Inflammatory macrophage (primary cell): ENCODE results near the gene UBE2Q2.
"Not testable (repeated sequence)": the region's sequence is repeated elsewhere in the genome, so short reads cannot be mapped to it uniquely, and the experiment has no call there.

Experiments used
- DNase-seq, 2 donors: peaks; one replicate each; pipeline ENCODE4 v3.0.0-alpha.2; 2020 to 2022

The UBE2Q2 gene

DNA sequence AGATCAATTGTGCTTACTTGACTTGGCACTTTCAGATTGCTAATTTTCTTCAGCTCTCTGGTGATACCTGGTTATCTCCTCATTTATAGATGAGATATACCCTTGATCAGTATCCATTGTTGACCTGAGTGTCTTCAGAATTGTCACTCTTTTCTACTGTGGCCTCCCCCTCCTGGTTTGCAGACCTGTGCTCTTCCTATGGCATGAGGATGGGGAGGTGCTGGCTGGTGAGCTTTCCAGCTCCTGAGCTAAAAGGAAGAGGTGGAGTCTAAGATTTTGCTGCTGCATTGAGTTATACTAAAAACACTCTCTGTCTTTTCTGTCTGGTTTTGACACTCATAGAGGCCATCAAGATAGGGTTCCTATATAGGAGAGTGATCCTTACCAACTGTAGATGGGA lies 23.7 kb downstream of the UBE2Q2 start:
- no peak for DNase-seq

DNA sequence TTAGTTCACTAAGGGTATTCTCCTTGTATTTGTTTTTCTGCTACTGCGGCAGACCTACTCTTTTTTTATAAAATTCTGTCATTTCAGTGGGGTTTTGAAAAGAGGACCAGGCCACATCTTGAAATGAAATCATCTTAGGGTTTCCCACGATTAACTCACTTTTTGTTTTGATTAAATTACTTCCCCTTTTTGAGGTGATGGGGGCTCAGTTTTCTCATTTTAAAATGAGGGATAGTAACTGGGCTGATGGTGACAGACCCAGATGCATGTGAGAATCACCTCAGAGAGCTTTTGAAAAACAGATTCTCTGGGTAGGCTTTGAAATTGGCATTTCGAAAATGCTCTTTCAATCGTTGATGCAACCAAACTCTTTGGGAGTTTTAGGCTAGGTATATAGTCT lies 24.2 kb downstream of the UBE2Q2 start:
- DNase-seq, result no peak

DNA sequence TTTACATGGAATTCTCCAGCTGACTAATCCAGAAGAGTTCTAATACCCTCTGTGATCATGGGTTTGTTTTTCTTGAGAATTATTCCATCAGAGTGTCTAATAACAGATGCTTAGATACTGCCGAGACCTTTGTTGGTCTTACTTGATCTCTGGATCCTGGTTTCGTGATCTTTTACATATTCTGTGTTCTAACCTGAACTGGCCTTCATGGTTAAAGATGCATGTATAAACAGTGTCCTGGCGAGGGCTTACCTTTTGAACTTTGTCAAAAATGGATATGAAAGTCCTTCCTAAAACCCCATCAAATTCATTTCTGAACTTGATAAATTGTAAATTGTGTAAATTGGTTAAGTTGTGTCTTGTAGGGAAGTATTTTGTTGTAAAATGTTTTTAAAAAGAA lies 24.8 kb downstream of the UBE2Q2 start:
- no peak for DNase-seq

DNA sequence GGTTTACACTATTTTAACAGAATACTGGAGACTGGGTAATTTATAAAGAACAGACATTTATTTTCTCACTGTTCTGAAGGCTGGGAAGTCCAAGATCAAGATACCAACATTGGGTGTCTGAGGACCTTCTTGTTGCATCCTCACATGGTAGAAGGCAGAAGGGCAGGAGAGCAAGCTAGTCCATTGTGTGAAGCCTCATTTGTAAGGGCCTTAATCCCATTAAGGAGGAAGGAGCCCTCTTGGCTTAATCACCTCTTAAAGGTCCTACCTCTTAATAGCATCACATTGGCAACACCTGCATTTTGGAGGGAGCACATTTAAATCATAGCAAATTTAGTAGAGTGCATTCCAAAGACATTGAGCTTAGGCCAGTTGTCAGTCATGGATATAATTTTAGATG lies 26.2 kb downstream of the UBE2Q2 start:
- no peak for DNase-seq

DNA sequence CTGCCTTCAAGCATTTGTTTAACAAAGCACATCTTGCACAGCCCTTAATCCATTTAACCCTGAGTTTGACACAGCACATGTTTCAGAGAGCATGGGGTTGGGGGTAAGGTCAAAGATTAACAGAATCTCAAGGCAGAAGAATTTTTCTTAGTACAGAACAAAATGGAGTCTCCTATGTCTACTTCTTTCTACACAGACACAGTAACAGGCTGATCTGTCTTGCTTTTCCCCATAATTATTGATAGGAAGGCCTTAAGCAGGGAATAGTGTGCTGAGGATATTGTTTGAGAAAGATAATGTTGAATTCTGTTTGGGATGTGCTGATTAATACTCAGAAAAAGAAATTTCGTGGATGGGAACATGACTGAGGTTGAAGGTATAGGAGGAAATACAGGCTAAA lies 28.3 kb downstream of the UBE2Q2 start:
- DNase-seq, result not testable (repeated sequence)

DNA sequence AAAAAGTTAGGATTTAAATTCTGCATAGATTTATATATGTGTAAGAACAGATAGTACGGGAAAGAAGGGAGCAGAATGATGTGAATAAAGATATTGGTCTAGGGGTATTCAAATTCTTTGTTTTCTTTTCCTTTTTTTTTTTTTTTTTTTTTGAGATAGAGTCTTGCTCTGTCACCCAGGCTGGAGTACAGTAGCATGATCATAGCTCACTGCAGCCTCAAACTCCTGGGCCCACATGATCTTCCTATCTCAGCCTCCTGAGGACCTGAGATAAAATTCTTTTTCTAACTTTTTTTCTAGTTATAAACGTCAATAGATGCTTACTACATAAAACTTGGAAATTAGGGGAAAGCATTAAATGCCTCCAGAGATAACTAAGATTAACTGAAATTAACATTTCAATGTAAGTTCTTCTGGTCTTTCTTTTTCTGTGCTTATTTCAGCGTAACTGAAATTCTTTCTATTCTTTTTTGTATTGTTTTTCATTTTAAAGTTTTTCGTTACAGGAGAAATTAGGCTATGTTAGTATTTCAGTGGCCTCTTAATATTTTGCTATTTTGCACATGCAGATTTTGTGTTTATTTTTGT lies 29.2 kb downstream of the UBE2Q2 start:
- DNase-seq, result no peak

DNA sequence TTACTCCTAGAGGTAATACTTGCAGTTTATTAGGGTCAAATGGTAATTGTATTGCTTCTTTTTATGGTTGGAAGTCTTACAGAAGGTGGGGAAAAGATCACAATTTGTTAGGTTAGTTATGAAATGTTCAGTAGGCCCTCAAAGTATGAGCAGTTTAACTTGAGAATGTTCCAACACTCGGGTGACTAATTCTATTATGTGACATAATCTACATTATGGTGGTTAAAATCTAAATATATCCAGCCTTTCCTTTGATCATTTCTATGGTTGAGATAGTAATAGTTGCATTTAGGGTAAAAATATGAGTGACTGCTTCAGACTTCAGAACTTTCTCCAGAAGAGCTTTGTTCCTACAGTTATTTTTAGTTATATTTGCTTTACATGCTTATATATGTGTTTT lies 40.8 kb downstream of the UBE2Q2 start:
- no peak for DNase-seq

DNA sequence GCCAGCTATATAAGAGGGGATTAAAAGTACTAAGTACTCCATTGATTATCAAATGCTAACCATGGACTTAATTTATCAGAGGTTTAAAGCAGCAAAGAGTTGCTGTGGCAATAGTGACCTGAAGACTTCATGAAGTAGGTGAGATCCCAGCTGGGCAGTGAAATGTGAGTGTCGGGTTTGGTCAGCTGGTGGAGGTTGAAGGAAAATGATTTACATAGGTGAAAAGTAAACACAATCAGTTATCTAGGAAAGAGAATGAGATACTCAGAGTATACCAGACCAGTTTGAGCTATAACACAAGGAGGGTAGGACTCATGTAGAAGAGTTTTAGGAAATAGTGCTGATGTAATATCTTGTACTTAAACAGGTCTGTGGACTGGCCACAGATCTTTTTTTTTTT lies 43.9 kb downstream of the UBE2Q2 start:
- no peak for DNase-seq

DNA sequence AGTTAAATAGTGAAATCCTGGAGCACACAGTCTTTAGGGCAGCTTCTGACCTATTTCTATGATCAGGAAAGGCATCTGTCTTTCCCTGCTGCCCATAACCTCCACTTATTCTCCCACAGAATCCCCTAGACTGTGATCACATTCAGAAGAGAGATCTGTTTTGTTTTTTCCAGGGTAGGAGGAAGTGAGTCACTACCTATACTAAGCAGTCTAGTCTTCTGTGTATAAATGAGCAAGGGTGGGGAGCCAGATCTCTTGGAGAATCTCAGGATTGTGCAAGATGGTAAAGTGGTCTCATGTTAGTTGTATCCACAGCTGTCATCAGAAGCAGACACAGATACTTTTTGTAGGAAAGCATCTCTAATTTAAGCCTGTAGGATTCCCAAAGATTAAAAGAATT lies 48.6 kb downstream of the UBE2Q2 start:
- peak in 1 of 2 donors; percentile 8 for DNase-seq

DNA sequence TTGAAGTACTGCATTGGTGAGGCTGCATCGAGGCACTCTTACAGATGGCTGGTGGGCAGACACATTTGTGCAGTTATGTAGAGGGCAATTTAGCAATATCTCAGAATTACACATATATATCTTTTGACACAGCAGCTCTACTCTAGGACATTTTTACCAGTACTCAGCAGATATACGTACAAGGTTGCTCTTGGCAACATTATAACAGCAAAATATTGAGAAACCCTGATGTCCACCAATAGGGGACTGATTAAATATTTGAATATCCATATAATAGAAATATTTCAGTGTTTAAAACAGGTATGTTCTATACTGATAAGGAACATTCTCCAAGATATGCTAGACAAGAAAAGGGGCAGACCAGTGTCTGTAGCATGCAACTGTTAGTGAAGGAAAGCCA lies 52.5 kb downstream of the UBE2Q2 start:
- DNase-seq, result no peak

DNA sequence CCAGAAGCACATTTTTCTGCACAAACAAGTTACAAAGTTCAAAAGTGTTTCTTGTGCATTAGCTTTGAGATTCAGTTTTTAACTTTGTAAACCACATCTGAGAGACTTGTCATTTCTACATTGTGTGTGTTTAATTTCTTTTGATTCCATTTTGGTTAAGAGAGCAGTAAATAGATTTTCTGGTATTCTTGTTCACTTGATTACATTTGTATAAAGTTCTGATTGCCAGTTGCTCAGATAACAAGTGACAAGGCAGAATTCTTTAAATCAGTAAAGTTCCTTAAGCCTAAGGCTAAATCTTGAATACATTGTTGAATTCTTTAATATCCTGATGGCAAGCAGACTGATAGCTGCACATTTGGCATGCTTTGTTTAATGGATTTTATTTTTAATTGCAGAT lies 57.3 kb downstream of the UBE2Q2 start:
- no peak for DNase-seq

DNA sequence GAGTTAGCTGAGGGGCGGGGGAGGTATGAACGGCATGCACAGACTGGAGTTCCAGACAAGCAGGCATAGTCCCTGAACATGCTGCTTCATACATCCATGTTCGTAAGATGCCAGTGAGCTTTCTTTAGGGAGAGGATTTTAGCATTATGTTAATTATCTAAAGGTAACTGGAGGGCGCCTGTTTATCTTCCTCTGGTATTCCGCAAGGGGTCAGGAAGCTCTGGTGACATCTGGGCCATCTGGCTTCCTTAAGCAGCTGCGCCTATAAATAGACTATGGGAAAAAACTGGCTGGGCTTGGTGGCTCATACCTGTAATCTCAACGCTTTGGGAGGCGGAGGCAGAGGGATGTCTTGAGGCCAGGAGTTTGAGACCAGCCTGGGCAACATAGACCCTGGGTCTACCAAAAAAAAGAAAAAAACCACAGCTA lies 58.9 kb downstream of the UBE2Q2 start:
- DNase-seq, result no peak

DNA sequence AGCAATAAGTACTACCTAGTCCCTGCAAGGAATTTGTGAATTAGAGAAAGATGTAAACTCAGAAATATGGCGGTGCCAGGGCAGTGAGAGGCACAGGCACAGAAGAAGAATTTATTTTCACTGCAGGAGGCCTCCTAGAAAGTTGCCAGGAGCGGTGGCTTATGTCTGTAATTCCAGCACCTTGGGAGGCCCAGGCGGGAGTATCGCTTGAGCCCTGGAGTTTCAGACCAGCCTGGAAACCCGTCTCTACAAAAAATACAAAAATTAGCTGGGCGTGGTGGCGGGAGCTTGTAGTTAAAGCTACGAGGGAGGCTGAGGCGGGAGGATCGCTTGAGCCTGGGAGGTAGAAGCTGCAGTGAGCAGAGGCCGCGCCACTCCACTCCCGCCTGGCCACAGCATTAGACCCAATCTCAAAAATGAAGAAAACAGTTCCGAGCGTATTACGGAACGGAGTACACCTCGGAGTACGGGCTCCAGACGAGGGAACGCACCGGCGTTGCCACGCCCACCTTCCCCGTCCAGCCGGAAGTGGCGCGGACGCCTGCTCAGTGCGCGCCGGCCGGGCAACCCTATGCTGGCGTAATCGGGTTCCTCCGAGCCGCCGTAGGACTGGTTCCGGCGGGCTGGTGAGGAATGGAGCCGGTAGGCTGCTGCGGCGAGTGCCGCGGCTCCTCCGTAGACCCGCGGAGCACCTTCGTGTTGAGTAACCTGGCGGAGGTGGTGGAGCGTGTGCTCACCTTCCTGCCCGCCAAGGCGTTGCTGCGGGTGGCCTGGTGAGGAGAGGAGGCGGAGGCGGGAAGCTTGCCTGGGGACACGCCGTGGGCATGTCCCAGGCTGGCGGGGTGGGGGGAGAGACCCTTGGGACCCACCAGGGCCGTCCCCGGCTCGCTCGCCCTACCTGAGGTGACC lies 60.3 kb downstream of the UBE2Q2 start, which contains the start of gene FBXO22:
TSS of gene FBXO22 (plus strand) at position 548 of the 909 bp plus-strand sequence. CDS start at position 634, 86 bp downstream.
- peak; percentile 92 to 95 for DNase-seq

DNA sequence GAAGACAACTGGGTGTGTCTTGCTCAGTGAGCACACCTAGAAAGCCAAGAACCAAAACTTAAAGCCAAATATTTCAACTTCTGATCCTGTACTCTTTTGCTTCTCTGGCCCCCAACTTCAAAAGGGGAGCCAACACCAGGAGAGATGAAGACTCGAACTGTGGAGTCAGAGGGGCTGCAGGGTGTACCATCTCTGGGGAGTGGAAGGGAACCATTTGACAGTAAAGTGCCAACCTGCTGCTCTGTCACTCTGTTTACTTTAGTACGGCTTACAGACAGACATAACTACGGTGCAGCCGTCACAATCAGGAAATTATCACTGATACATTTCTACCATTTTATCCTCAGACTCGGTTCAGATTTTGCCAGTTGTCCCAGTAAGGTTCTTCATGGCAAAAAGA lies 62.0 kb downstream of the UBE2Q2 start:
- no peak for DNase-seq

DNA sequence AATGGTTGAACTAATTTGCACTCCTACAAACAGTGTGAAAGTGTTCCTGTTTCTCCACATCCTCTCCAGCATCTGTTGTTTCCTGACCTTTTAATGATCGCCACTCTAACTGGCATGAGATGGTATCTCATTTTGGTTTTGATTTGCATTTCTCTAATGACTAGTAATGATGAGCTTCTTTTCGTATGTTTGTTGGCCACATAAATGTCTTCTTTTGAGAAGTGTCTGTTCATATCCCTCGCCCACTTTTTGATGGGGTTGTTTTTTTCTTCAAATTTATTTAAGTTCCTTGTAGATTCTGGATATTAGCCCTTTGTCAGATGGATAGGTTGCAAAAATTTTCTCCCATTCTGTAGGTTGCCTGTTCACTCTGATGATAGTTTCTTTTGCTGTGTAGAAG lies 67.1 kb downstream of the UBE2Q2 start:
- not testable (repeated sequence) for DNase-seq

DNA sequence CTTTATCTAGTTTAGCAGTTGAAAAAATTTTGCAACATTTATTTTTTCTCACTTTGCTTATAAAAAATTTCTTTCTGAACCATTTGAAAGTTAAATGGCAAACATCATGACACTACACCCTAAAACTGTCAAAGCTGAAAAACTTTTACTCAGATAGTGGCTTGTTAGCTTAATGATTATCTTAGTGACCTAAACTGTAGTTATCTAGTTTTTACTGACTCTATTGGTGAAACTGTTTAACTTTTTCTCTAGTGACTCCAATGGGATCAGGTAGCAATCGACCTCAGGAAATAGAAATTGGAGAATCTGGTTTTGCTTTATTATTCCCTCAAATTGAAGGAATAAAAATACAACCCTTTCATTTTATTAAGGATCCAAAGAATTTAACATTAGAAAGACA lies 73.7 kb downstream of the UBE2Q2 start:
- DNase-seq, result no peak

DNA sequence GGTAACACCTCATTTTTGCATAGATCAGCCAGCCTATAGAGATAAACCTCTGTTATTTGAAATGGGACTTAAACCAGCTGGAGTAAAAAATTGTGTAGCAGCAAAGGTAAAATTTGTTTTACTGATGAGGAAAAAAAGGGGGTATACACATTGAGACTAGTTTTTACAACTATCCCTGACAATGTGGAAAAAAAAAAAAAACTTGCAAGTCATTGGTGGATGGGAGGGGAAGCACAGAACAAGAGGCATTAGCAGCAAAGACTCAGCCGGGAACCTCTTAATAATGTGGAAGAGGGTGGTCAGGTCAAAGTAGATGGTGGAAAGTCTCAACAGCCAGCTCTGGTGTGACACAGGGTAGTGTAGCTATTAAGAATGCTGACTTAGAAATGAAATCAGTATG lies 74.9 kb downstream of the UBE2Q2 start:
- no peak for DNase-seq

DNA sequence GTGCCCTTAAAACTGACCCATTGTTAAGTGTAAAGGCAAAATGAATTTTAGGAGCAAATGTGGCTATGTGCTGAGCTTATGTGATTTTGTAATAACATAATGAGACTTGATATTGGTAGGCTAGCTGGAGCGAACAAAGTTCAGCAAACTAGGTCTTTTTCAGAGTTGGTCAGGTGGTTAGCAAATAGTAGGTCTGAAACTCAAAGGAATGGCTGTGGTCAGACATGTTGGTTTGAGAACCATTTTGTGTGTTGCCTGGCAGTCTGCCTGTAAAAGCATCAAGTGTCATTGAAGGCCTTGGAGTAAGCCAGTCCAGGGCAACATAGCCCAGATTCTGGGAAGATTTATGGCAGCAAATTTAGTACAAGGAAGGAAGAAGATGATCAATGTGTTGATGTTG lies 76.8 kb downstream of the UBE2Q2 start:
- no peak for DNase-seq

DNA sequence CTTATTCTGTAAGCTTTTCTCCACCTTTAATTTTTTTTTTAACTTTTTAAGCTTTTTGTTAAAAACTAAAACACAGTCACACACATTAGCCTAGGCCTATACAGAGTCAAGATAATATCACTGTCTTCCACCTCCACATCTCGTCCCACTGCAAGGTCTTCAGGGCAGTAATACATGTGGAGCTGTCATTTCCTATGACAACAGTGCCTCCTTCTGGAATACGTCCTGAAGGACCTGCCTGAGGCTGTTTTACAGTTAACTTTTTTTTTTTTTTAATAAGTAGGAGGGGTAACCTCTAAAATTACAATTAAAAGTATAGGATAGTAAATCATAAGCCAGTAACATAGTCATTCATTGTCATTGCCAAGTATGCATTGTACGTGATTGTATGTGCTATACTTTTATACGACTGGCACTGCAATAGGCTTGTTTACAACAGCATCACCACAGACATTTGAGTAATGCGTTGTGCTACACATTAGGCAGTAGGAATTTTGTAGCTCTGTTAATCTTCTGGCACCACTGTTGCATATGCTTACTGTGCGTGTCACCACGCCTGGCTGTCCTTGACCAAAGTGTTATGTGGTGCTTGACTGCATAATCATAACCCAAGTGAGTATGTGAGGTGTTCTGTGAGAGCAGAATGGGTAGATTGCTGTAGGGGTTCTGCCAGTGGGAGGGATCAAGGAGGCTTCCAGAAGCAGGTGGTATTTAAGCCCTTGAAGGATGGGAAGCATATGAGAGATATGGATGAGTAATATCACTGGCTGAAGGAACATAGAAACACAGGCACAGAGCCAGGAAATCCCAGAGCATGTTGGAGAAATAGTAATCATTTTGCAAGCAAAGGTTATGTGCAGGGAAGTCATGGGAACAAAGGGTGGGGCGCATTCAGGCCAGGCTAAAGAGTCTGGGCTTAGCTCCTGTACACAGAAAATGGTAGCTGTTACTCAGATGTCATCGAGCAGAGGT lies 78.8 kb downstream of the UBE2Q2 start:
- peak; percentile 29 to 40 for DNase-seq

DNA sequence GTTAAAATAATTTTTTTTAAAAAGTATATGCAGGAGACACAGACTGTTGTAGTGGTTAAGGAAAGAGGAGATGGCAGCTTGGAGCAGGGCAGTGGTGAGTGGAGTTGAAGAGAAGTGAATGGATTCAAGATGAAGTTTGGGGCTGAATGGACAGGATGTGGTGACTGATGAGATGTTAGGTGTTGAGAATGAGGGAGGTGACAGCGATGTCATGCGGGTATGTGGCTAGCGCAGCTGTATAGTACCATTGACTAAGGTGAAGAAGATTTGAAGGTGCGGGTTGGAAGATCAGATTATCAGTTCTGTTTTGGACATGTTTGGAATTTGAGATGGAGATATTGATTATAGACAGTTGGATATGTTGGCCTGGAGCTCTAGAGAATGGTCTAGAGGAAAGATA lies 80.5 kb downstream of the UBE2Q2 start:
- no peak for DNase-seq

DNA sequence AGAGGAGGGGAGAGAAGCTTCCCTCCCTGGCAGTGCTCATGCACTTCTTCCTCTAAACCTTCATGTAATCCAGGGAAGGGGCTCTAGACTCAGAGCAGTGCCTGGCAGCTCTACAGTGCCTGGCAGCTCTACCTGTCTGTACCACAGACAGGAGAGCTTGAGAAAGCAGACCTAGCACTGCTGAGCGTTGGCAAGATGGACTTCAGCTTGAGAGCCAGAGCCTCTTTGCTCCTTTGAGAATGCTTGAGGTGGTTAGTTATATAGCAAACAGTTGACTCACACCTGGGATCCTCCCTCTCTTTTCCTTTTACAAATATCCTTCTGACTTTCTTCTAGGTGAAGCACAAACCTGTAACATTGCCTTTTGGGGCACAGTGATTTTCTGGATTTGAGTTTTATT lies 81.3 kb downstream of the UBE2Q2 start:
- no peak for DNase-seq

DNA sequence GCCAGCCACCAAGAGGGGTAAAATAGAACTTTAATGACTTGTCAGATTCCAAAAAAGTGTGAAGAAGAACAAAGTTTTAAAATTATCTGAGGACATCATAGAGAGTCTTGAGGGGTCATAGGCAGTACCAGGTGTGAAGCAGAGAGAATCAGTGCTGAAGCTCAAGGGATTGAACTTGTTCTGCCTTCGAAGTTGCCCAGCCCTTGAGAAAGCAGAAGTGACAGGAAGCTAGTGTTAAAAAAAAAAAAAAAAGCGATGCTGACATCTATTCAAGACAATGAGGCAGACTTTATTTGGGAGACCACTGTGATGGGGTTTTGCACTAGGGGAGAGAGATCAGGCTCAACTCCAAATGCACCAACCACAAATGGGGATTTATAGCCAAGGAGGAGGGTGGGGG lies 82.2 kb downstream of the UBE2Q2 start:
- DNase-seq, result no peak

DNA sequence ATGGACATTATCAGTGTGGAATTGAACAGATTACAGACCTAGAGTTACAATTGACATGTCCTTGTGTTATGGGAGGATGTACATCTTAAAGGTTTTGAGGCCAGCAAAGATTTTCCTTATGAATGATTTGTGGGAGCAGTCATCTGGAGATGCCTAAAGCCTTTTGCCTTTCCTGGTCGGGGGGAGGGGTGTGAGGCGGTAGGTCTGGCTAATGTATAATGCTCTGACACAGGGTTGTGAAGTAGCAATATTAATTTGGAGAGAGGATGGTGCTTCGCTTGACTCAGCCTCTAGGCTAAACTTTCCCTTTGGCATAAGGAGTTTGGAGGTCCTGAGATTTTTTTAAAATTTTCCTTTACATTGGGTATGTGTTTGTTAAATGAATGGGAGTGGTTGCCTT lies 83.7 kb downstream of the UBE2Q2 start:
- DNase-seq, result no peak
